ENCODE measurements around the gene MALRD1. TPM values are rescaled to one million over a fixed set of nuclear protein-coding genes. Genes with fewer than 3 reads are reported as not detected.

MALRD1 gene
- total and polyA plus RNA-seq, 2 experiments from 2014 or later = 0.45 TPM; not detected in 1

GRCh38 chr10:19178675-19179074 lies 130.1 kb downstream of the MALRD1 start:
- H3K4me3 ChIP-seq = no peak overlapping the region
- no peak overlapping the region for H3K9ac ChIP-seq
- no peaks in the 10 kb centered on the region for H3K4me1 ChIP-seq (ENCODE audit: insufficient read depth)
- no peaks in the 10 kb centered on the region for H3F3A ChIP-seq (ENCODE audit: insufficient read depth)
- H3K4me2 ChIP-seq (ENCODE audit: unreplicated experiment) = no peak overlapping the region
- TF ChIP-seq EZH2 (IDR thresholded peaks at IDR 0.05; ENCODE audit: insufficient read depth, poor library complexity, severe bottlenecking) (no peak), EZH2phosphoT487 (IDR thresholded peaks at IDR 0.05; ENCODE audit: insufficient read depth, low read depth) (no peak)
- in situ Hi-C loops (cut with MboI) = no loop called here
- no peaks in the 10 kb centered on the region for H3K36me3 ChIP-seq (ENCODE audit: low read depth)
- no peaks in the 10 kb centered on the region for H3K9me3 ChIP-seq (ENCODE audit: low read depth)
- H4K20me1 ChIP-seq (ENCODE audit: insufficient read depth) = no peaks in the 10 kb centered on the region; the same call in 1 of the 2 replicates
- no peak overlapping the region for H2AFZ ChIP-seq
- no peaks in the 10 kb centered on the region for H3K79me2 ChIP-seq (ENCODE audit: insufficient read depth)
- H3K9me2 ChIP-seq (ENCODE audit: insufficient read depth) = no peaks in the 10 kb centered on the region
- 73 to 75% methylated on average over 8 of the region's 8 CpGs for WGBS, 2 experiments (ENCODE audit: low coverage in 1 of 2, low lambda C conversion rate in 2 of 2, missing lambda C conversion rate in 2 of 2)
- H3K27ac ChIP-seq = no peak overlapping the region
- DNase-seq = no peak
- no peaks in the 10 kb centered on the region for H3K27me3 ChIP-seq (replicated peaks; ENCODE audit: insufficient read depth)

- Histone ChIP-seq H3K27me3 (replicated peaks; ENCODE audit: insufficient read depth) (no peaks in the 10 kb centered on the region), H3K9me2 (ENCODE audit: insufficient read depth) (no peaks in the 10 kb centered on the region), H3K79me2 (ENCODE audit: insufficient read depth) (no peaks in the 10 kb centered on the region), H4K20me1 (ENCODE audit: insufficient read depth) (no peaks in the 10 kb centered on the region), H3K4me1 (ENCODE audit: insufficient read depth) (no peaks in the 10 kb centered on the region), H3K9ac (no peak overlapping the region), H3F3A (ENCODE audit: insufficient read depth) (no peaks in the 10 kb centered on the region), H3K36me3 (ENCODE audit: low read depth) (no peaks in the 10 kb centered on the region), H3K4me2 (ENCODE audit: unreplicated experiment) (no peak overlapping the region), H3K4me3 (no peak overlapping the region), H3K27ac (no peak overlapping the region), H2AFZ (no peak overlapping the region), H3K9me3 (ENCODE audit: low read depth) (no peaks in the 10 kb centered on the region)
- no peak for DNase-seq
- in situ Hi-C loops (cut with MboI) = no loop called here
- WGBS, 2 experiments (ENCODE audit: low coverage in 1 of 2, low lambda C conversion rate in 2 of 2, missing lambda C conversion rate in 2 of 2) = 38 to 42% methylated on average over 2 of the region's 2 CpGs
- TF ChIP-seq EZH2phosphoT487 (IDR thresholded peaks at IDR 0.05; ENCODE audit: insufficient read depth, low read depth) = no peak
- TF ChIP-seq EZH2 (IDR thresholded peaks at IDR 0.05; ENCODE audit: insufficient read depth, poor library complexity, severe bottlenecking) = no peak
Measured at GRCh38 chr10:19184891-19185290, 136.3 kb downstream of the MALRD1 start.

GRCh38 chr10:19194866-19195265 lies 146.3 kb downstream of the MALRD1 start:
- H3K9me2 ChIP-seq (ENCODE audit: insufficient read depth) = no peaks in the 10 kb centered on the region
- no peaks in the 10 kb centered on the region for H3K27me3 ChIP-seq (replicated peaks; ENCODE audit: insufficient read depth)
- no peak overlapping the region for H2AFZ ChIP-seq
- no peak overlapping the region for H3K4me3 ChIP-seq
- no peaks in the 10 kb centered on the region for H3K36me3 ChIP-seq (ENCODE audit: low read depth)
- no peaks in the 10 kb centered on the region for H4K20me1 ChIP-seq (ENCODE audit: insufficient read depth)
- H3K9ac ChIP-seq = no peak overlapping the region
- no peak for DNase-seq
- in situ Hi-C loops (cut with MboI) = no loop called here
- no peaks in the 10 kb centered on the region for H3F3A ChIP-seq (ENCODE audit: insufficient read depth)
- peaks cover 4% of the 10 kb centered on the region for H3K9me3 ChIP-seq (ENCODE audit: low read depth)
- WGBS, 2 experiments (ENCODE audit: low coverage in 1 of 2, low lambda C conversion rate in 2 of 2, missing lambda C conversion rate in 2 of 2) = 44 to 57% methylated on average over 3 of the region's 3 CpGs
- no peaks in the 10 kb centered on the region for H3K4me1 ChIP-seq (ENCODE audit: insufficient read depth)
- H3K79me2 ChIP-seq (ENCODE audit: insufficient read depth) = no peaks in the 10 kb centered on the region
- no peak overlapping the region for H3K27ac ChIP-seq
- no peak overlapping the region for H3K4me2 ChIP-seq (ENCODE audit: unreplicated experiment)
- no peak for TF ChIP-seq EZH2phosphoT487 (IDR thresholded peaks at IDR 0.05; ENCODE audit: insufficient read depth, low read depth)
- no peak for TF ChIP-seq EZH2 (IDR thresholded peaks at IDR 0.05; ENCODE audit: insufficient read depth, poor library complexity, severe bottlenecking)

- Histone ChIP-seq H3K36me3 (ENCODE audit: low read depth) (no peaks in the 10 kb centered on the region), H3K9me3 (ENCODE audit: low read depth) (no peaks in the 10 kb centered on the region), H2AFZ (no peak overlapping the region), H3F3A (ENCODE audit: insufficient read depth) (no peaks in the 10 kb centered on the region), H3K27ac (no peak overlapping the region), H3K4me1 (ENCODE audit: insufficient read depth) (no peaks in the 10 kb centered on the region), H4K20me1 (ENCODE audit: insufficient read depth) (no peaks in the 10 kb centered on the region), H3K27me3 (replicated peaks; ENCODE audit: insufficient read depth) (no peaks in the 10 kb centered on the region), H3K4me2 (ENCODE audit: unreplicated experiment) (no peak overlapping the region), H3K79me2 (ENCODE audit: insufficient read depth) (no peaks in the 10 kb centered on the region), H3K4me3 (no peak overlapping the region), H3K9ac (no peak overlapping the region), H3K9me2 (ENCODE audit: insufficient read depth) (no peaks in the 10 kb centered on the region)
- TF ChIP-seq EZH2 (IDR thresholded peaks at IDR 0.05; ENCODE audit: insufficient read depth, poor library complexity, severe bottlenecking) (no peak), EZH2phosphoT487 (IDR thresholded peaks at IDR 0.05; ENCODE audit: insufficient read depth, low read depth) (no peak)
- in situ Hi-C loops (cut with MboI) = no loop called here
- 1 to 3% methylated on average over 5 of the region's 5 CpGs for WGBS, 2 experiments (ENCODE audit: low coverage in 1 of 2, low lambda C conversion rate in 2 of 2, missing lambda C conversion rate in 2 of 2)
- no peak for DNase-seq
Measured at GRCh38 chr10:19195698-19196097, 147.1 kb downstream of the MALRD1 start.

GRCh38 chr10:19200211-19200610 lies 151.6 kb downstream of the MALRD1 start:
- Histone ChIP-seq H3K4me2 (ENCODE audit: unreplicated experiment) (no peak overlapping the region), H3K27ac (no peak overlapping the region), H3K27me3 (replicated peaks; ENCODE audit: insufficient read depth) (no peaks in the 10 kb centered on the region), H3K36me3 (ENCODE audit: low read depth) (no peaks in the 10 kb centered on the region), H3K4me3 (no peak overlapping the region), H3F3A (ENCODE audit: insufficient read depth) (no peaks in the 10 kb centered on the region), H2AFZ (no peak overlapping the region), H3K9me3 (ENCODE audit: low read depth) (no peaks in the 10 kb centered on the region), H3K79me2 (ENCODE audit: insufficient read depth) (no peaks in the 10 kb centered on the region), H3K4me1 (ENCODE audit: insufficient read depth) (no peaks in the 10 kb centered on the region), H3K9me2 (ENCODE audit: insufficient read depth) (no peaks in the 10 kb centered on the region), H4K20me1 (ENCODE audit: insufficient read depth) (no peaks in the 10 kb centered on the region), H3K9ac (no peak overlapping the region)
- DNase-seq = no peak
- no peak for TF ChIP-seq EZH2 (IDR thresholded peaks at IDR 0.05; ENCODE audit: insufficient read depth, poor library complexity, severe bottlenecking)
- TF ChIP-seq EZH2phosphoT487 (IDR thresholded peaks at IDR 0.05; ENCODE audit: insufficient read depth, low read depth) = no peak
- in situ Hi-C loops (cut with MboI) = no loop called here
- 48 to 50% methylated on average over 2 of the region's 2 CpGs for WGBS, 2 experiments (ENCODE audit: low coverage in 1 of 2, low lambda C conversion rate in 2 of 2, missing lambda C conversion rate in 2 of 2)

Data from GM23248 (cell line).